ENCODE measurements around the gene HPN.

GRCh38 chr19:35063940-35064818 lies 22.7 kb downstream of the HPN start:
- no peak for TF ChIP-seq CTCF (IDR thresholded peaks at IDR 0.05; ENCODE audit: extremely low read depth in 1 of 2, insufficient read depth in 1 of 2, low read depth in 1 of 2, low read length in 2 of 2)
- no peak for TF ChIP-seq POLR2AphosphoS5 (IDR thresholded peaks at IDR 0.05; ENCODE audit: insufficient read depth, low read depth, low read length)
- no peak for TF ChIP-seq MAX (IDR thresholded peaks at IDR 0.05; ENCODE audit: insufficient read depth, insufficient read length)
- no peak for TF ChIP-seq JUN (IDR thresholded peaks at IDR 0.05; ENCODE audit: borderline replicate concordance, insufficient read depth, insufficient read length, low read depth)
- no peak for TF ChIP-seq POLR2A (IDR thresholded peaks at IDR 0.05; ENCODE audit: low read depth, low read length)
